Transverse colon (tissue), 4 donors: ENCODE data around the gene BRPF3. TPM values are rescaled to one million over a fixed set of nuclear protein-coding genes. Genes with fewer than 3 reads are reported as not detected.

Experiments used
- DNase-seq: peaks from one replicate; pipeline ENCODE4 v3.0.0-alpha.2; 2019
- H3K27ac ChIP-seq, 4 donors: fragments of 200-600 bp; sonication (generic); 2 replicates each; pipeline ENCODE4 v1.5.1; 2016 to 2018; ENCODE audit warnings: inconsistent platforms in 4 of 4
- H3K27me3 ChIP-seq: fragments of 200-600 bp; sonication (generic); 2 replicates; pipeline ENCODE4 v1.5.1; 2017; ENCODE audit warnings: inconsistent platforms
- H3K36me3 ChIP-seq, 4 donors: fragments of 200-600 bp; sonication (generic); 2 replicates each; pipeline ENCODE4 v1.5.1; 2017 to 2019; ENCODE audit warnings: inconsistent platforms in 4 of 4
- H3K4me1 ChIP-seq, 4 donors: fragments of 200-600 bp; sonication (generic); 2 replicates each; pipeline ENCODE4 v1.5.1; 2017 to 2020; ENCODE audit warnings: inconsistent platforms in 4 of 4
- H3K4me3 ChIP-seq, 4 donors: fragments of 200-600 bp; sonication (generic); 1 replicate in 1 of 4; 2 replicates in 3 of 4; pipeline versions ENCODE4 v1.5.1 to v1.6.1; 2017 to 2019; ENCODE audit warnings: inconsistent platforms in 4 of 4
- H3K9me3 ChIP-seq, 2 donors: fragments of 200-600 bp; sonication (generic); 2 replicates each; pipeline ENCODE4 v1.5.1; 2017 to 2019; ENCODE audit warnings: inconsistent platforms in 2 of 2
- EP300 ChIP-seq: sonication (generic); formaldehyde crosslinking; IDR thresholded peaks from one replicate; pipeline ENCODE4 v1.6.1; 2017; ENCODE audit warnings: antibody characterized with exemption, low read depth
- POLR2A ChIP-seq: fragments of 450-650 bp; IDR thresholded peaks from one replicate; pipeline ENCODE4 v1.6.1; 2016; ENCODE audit warnings: antibody characterized with exemption, mild to moderate bottlenecking, moderate library complexity
- POLR2AphosphoS5 ChIP-seq, 3 donors: sonication (generic); formaldehyde crosslinking; IDR thresholded peaks; one replicate each; pipeline ENCODE4 v1.6.1; 2016; ENCODE audit warnings: antibody characterized with exemption in 3 of 3
- WGBS, 2 donors: methylation state at CpG; one replicate each; pipeline ENCODE4 v1.1.5; 2018; ENCODE audit warnings: low coverage in 1 of 2; 5-methylcytosine and 5-hydroxymethylcytosine counted together
- in situ Hi-C, 4 donors: fragments of 200-750 bp; cut with MboI; loops; one replicate each; pipeline versions ENCODE4 v1.15.0 to v1.15.1; 2017; ENCODE audit warnings: low sequenced_read_pairs in 3 of 4, low pct_ligation_motif_present in 1 of 4, low pct_unique_long_range_greater_than_20kb in 1 of 4
- intact Hi-C: fragments of 100-400 bp; cut with DNase I; formaldehyde crosslinking; loops from one replicate; pipeline ENCODE4 v1.15.1; 2023; ENCODE audit warnings: low total_unique reads
- total RNA-seq, 4 donors: library from RNA; depleted of rRNA; stranded (reverse); fragments of >200 nt; gene quantifications; one replicate each; pipeline ENCODE4 v1.1.0, GENCODE V29; 2016
- TF ChIP-seq, protein P1 (sequence below), 5 experiments: fragments of 200-600 bp in 3 of 5; fragments of 450-650 bp in 2 of 5; sonication (generic) in 3 of 5; IDR thresholded peaks; 1 replicate in 2 of 5; 2 replicates in 3 of 5; pipeline ENCODE4 v1.5.1; 2016 to 2017; ENCODE audit warnings: antibody characterized with exemption in 5 of 5, inconsistent platforms in 3 of 5, mild to moderate bottlenecking in 2 of 5, moderate library complexity in 1 of 5

Gene BRPF3
- total RNA-seq, 4 donors from 2014 or later = 74.8 to 209 (median 90.6) TPM

- Histone ChIP-seq H3K9me3 (no peaks in the 10 kb centered on the region), H3K27me3 (no peaks in the 10 kb centered on the region), H3K4me1 (peaks cover 12 to 62% (median 17%) of the 10 kb centered on the region in 4 donors), H3K4me3 (no peak overlapping the region), H3K36me3 (peaks cover 0 to 28% (median 4%) of the 10 kb centered on the region in 4 donors), H3K27ac (no peak overlapping the region)
- no peak for DNase-seq
- 93% methylated on average over 4 of the region's 4 CpGs; no CpG with 5 or more reads in 1 of the 2 donors for WGBS, 2 donors
- intact Hi-C loops (no loop called here), in situ Hi-C loops (loop anchor here in 1 of 4 donors (5.0 to 10.0 kb wide), 2 partner anchors 67 to 175 kb away; partner anchors contain the start of genes MAPK13 and MAPK14)
- TF ChIP-seq, protein P1, sequence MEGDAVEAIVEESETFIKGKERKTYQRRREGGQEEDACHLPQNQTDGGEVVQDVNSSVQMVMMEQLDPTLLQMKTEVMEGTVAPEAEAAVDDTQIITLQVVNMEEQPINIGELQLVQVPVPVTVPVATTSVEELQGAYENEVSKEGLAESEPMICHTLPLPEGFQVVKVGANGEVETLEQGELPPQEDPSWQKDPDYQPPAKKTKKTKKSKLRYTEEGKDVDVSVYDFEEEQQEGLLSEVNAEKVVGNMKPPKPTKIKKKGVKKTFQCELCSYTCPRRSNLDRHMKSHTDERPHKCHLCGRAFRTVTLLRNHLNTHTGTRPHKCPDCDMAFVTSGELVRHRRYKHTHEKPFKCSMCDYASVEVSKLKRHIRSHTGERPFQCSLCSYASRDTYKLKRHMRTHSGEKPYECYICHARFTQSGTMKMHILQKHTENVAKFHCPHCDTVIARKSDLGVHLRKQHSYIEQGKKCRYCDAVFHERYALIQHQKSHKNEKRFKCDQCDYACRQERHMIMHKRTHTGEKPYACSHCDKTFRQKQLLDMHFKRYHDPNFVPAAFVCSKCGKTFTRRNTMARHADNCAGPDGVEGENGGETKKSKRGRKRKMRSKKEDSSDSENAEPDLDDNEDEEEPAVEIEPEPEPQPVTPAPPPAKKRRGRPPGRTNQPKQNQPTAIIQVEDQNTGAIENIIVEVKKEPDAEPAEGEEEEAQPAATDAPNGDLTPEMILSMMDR (IDR thresholded peaks at IDR 0.05) = no peak
- no peak for TF ChIP-seq POLR2AphosphoS5 (IDR thresholded peaks at IDR 0.05)
Measured at GRCh38 chr6:36202101-36202500, 5.6 kb downstream of the BRPF3 start.

DNA sequence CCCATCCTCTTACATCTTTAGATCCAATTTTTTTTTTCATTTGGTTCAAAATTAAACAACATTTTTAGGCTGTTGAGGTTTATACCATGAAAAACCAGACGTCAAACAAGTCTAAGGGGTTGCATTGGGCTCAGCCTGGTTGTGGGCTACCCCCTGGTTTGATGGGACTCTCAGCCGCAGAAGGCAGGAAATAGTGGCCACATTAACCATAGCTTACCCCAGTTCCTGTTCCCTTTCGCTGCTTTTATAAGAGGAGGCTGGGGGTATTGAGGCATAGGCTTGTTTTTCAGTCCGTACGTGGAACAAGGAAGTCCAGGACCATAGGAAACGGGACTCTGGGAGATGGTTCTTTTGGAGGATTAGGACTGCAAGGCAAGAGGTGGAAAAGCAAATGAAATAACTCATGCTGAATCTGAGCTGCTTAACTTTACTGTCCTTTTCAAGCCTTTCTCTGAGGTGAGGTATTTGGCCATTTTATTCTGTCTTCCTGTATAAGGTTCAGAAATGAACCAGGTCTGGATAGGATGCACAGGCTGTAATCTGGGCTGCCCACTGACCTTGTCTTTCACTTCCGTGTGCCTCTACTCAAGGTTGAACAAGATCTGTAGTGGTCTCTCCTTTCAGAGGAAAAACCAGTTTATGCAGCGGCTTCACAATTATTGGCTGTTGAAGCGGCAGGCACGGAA is 7.7 kb downstream of the BRPF3 start:
- Histone ChIP-seq H3K9me3 (no peaks in the 10 kb centered on the region), H3K27me3 (no peaks in the 10 kb centered on the region), H3K27ac (no peak overlapping the region), H3K4me3 (no peak overlapping the region), H3K36me3 (peaks cover 0 to 47% (median 7%) of the 10 kb centered on the region in 4 donors), H3K4me1 (peaks cover 3 to 67% (median 12%) of the 10 kb centered on the region in 4 donors)
- WGBS, 2 donors = 67 to 79% methylated on average over 1 to 10 of the region's 10 CpGs
- TF ChIP-seq POLR2AphosphoS5 (IDR thresholded peaks at IDR 0.05) (no peak), EP300 (no peak), POLR2A (no peak)
- TF ChIP-seq, protein P1 (IDR thresholded peaks at IDR 0.05) = no peak
- intact Hi-C loops = no loop called here
- in situ Hi-C loops = loop anchor here in 1 of 4 donors (5.0 to 10.0 kb wide), 2 partner anchors 69 to 177 kb away; partner anchors contain the start of genes MAPK13 and MAPK14
- no peak for DNase-seq

DNA sequence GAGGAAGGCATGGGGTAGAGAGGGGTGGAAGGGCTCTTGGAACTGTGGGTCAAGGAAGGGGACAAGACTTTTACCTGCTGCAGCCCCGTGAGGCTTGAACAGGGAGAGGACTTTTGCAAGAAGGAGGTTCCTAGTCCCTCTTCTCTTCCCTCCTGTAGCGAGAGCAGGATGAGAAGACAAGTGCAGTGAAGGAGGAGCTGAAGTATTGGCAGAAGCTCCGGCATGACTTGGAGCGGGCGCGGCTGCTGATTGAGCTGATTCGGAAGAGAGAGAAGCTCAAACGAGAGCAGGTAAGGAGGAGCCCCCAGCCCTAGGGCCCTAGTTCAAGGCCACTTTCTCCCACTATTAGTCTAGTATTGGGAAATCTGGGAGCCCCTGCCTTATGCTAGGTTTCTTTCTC is 10.6 kb downstream of the BRPF3 start:
- intact Hi-C loops = no loop called here
- Histone ChIP-seq H3K36me3 (peaks cover 0 to 60% (median 10%) of the 10 kb centered on the region in 4 donors), H3K9me3 (no peaks in the 10 kb centered on the region), H3K4me1 (peaks cover 6 to 81% (median 19%) of the 10 kb centered on the region in 4 donors), H3K4me3 (no peak overlapping the region), H3K27ac (peak overlapping the region in 3 of 4 donors; percentile 11 to 44 (median 38)), H3K27me3 (no peaks in the 10 kb centered on the region)
- in situ Hi-C loops = loop anchor here in 1 of 4 donors (10.0 kb wide), 1 partner anchor 72 kb away; the partner anchor contains the start of gene MAPK13
- TF ChIP-seq POLR2AphosphoS5 (IDR thresholded peaks at IDR 0.05) (no peak), POLR2A (no peak), EP300 (no peak)
- TF ChIP-seq, protein P1 (IDR thresholded peaks at IDR 0.05) = no peak
- 76 to 100% methylated on average over 1 to 8 of the region's 8 CpGs for WGBS, 2 donors
- peak; percentile 54 for DNase-seq

GRCh38 chr6:36209606-36210005 is 13.1 kb downstream of the BRPF3 start:
- DNase-seq = peak; percentile 43
- H3K27ac ChIP-seq = peak overlapping the region; percentile 74 to 87 (median 86)

More at GRCh38 chr6:36209606-36210005, 13.1 kb downstream of the BRPF3 start:
- intact Hi-C loops = no loop called here
- no peaks in the 10 kb centered on the region for H3K9me3 ChIP-seq
- H3K4me1 ChIP-seq = peaks cover 0 to 61% (median 18%) of the 10 kb centered on the region in 4 donors
- H3K36me3 ChIP-seq = peaks cover 0 to 72% (median 19%) of the 10 kb centered on the region in 4 donors
- in situ Hi-C loops = loop anchor here in 1 of 4 donors (10.0 kb wide), 1 partner anchor 75 kb away; the partner anchor contains the start of gene MAPK13
- TF ChIP-seq POLR2AphosphoS5 (IDR thresholded peaks at IDR 0.05) (no peak), POLR2A (no peak), EP300 (no peak)
- TF ChIP-seq, protein P1 (IDR thresholded peaks at IDR 0.05) = no peak
- 69% methylated on average over 1 of the region's 1 CpG; no CpG with 5 or more reads in 1 of the 2 donors for WGBS, 2 donors
- no peaks in the 10 kb centered on the region for H3K27me3 ChIP-seq
- no peak overlapping the region for H3K4me3 ChIP-seq
